AG04450 (cell line): Measurements from ENCODE around the gene DCAF5. TPM values are rescaled to one million over a fixed set of nuclear protein-coding genes. Genes with fewer than 3 reads are reported as not detected.

ENCODE experiments used
- CTCF ChIA-PET: fragments of 300-600, 350-600 bp; formaldehyde crosslinking; extraction: SDS; loops from one replicate; lab custom pipeline; 2022; ENCODE audit warnings: antibody characterized with exemption, inconsistent platforms; lab: Charles Lee
- POLR2A ChIA-PET: fragments of 350-600 bp; formaldehyde crosslinking; extraction: SDS; loops from one replicate; lab custom pipeline; 2021; ENCODE audit warnings: antibody characterized with exemption, inconsistent platforms; lab: Yijun Ruan, JAX
- DNase-seq: peaks from one replicate; pipeline ENCODE4 v3.0.0-alpha.2; 2011; ENCODE audit warnings: low read depth, low spot score
- H3K27ac ChIP-seq: one replicate; pipeline ENCODE4 v1.5.1; 2012; ENCODE audit warnings: low read depth, low read length, control low read depth
- H3K27me3 ChIP-seq: one replicate; pipeline ENCODE4 v1.6.0; 2012; ENCODE audit warnings: low read length; ENCODE audit not compliant: control insufficient read depth, insufficient read depth
- H3K4me3 ChIP-seq: 2 replicates; pipeline ENCODE4 v1.5.1; 2011; ENCODE audit warnings: mild to moderate bottlenecking, low read depth, low read length, control low read depth
- H3K9me3 ChIP-seq: 2 replicates; pipeline ENCODE4 v1.5.1; 2012; ENCODE audit warnings: low read length; ENCODE audit not compliant: control insufficient read depth, insufficient read depth
- polyA plus RNA-seq: library from polyadenylated mRNA; depleted of rRNA; stranded (reverse); fragments of >200 nt; gene quantifications from 2 replicates; pipeline ENCODE4 v1.2.3, GENCODE V29; 2011
- TF ChIP-seq, protein P1 (sequence below): IDR thresholded peaks from 2 replicates; pipeline ENCODE4 v1.5.1; 2011; ENCODE audit warnings: low read depth, low read length, control low read depth, inconsistent platforms

The DCAF5 gene
- polyA plus RNA-seq, 1 experiment = 32.4 TPM

DNA sequence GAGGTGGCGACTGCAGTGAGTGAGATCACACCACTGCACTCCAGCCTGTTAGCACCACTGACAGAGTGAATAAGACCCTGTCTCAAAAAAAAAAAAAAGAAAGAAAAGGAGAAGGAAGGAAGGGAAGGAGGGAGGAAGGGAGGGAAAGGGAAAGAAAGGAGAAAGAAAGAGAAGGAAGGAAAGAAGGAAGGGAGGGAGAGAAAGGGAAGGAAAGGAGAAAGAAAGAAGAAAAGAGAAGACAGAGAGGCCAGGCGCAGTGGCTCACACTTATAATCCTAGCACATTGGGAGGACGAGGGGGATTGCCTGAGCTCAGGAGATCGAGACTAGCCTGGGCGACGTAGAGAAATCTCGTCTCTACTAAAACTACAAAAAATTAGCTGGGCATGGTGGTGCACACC is 13.2 kb downstream of the DCAF5 start:
- CTCF ChIA-PET = interaction anchor here (0.9 to 1.6 kb wide), 2 partner anchors 11 kb away, joined by 3 to 8 read pairs; no protein-coding TSS in a partner anchor
- TF ChIP-seq, protein P1, sequence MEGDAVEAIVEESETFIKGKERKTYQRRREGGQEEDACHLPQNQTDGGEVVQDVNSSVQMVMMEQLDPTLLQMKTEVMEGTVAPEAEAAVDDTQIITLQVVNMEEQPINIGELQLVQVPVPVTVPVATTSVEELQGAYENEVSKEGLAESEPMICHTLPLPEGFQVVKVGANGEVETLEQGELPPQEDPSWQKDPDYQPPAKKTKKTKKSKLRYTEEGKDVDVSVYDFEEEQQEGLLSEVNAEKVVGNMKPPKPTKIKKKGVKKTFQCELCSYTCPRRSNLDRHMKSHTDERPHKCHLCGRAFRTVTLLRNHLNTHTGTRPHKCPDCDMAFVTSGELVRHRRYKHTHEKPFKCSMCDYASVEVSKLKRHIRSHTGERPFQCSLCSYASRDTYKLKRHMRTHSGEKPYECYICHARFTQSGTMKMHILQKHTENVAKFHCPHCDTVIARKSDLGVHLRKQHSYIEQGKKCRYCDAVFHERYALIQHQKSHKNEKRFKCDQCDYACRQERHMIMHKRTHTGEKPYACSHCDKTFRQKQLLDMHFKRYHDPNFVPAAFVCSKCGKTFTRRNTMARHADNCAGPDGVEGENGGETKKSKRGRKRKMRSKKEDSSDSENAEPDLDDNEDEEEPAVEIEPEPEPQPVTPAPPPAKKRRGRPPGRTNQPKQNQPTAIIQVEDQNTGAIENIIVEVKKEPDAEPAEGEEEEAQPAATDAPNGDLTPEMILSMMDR = no peak
- H3K27ac ChIP-seq = no peak overlapping the region
- POLR2A ChIA-PET = no interaction called here
- H3K9me3 ChIP-seq = no peaks in the 10 kb centered on the region
- no peaks in the 10 kb centered on the region for H3K27me3 ChIP-seq
- no peak for DNase-seq
- H3K4me3 ChIP-seq = no peak overlapping the region

DNA sequence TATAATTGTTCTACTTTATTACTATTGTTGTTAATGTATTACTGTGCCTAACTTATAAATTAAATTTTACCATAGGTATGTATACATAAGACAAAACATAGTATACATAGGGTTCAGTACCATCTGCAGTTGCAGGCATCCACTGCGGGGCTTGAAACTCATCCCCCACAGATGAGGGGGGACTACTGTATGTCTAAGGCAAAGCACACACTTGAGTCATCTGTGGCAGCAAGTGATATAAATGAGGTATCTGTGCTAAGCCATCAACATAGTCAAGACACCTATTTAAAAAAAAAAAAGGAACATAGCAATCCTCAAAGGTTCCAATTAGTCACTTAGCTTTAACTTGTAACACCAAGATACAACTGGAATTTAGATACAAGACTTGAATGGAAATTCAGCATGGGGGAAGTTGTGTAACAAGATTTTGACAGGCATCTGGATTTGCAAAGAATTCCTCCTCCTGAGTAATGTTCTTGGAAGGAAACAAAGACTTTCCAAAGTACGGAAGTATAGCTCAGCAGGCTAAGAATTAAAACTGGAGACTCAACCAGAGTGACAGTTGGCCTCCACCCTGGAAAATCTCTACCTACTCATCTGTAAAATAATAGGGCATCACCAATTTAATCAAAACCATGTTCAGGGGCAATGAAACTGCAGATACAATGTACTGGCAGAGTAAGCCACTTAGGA is 14.9 kb downstream of the DCAF5 start:
- no peak for DNase-seq
- Histone ChIP-seq H3K9me3 (no peaks in the 10 kb centered on the region), H3K4me3 (no peak overlapping the region), H3K27me3 (no peaks in the 10 kb centered on the region), H3K27ac (peak overlapping the region; percentile 35)
- TF ChIP-seq, protein P1 = no peak
- POLR2A ChIA-PET = no interaction called here
- CTCF ChIA-PET = interaction anchor here (1.8 kb wide), 1 partner anchor 9 kb away, joined by 8 read pairs; no protein-coding TSS in a partner anchor

DNA sequence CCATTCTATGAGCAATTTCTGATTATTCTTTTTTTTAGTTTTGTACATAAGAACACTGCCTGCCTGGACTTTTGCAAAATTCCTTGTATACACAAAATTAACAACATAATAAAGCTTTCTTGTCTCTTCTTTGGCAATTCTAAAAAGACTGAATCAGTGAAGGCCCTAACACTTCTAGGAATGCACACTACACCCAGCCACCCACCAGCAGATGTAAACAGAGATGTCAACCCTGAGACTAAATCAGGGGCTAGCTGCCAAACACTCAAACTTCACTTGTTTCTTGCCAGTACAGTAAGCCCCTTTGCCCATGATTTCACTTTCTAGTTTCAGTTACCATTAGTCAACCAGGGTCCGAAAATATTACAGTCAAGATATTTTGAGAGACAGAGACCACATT is 15.5 kb downstream of the DCAF5 start:
- CTCF ChIA-PET = interaction anchor here (1.8 kb wide), 1 partner anchor 9 kb away, joined by 8 read pairs; no protein-coding TSS in a partner anchor
- TF ChIP-seq, protein P1 = no peak
- no peak overlapping the region for H3K4me3 ChIP-seq
- POLR2A ChIA-PET = no interaction called here
- no peak for DNase-seq
- no peak overlapping the region for H3K27ac ChIP-seq
- no peaks in the 10 kb centered on the region for H3K9me3 ChIP-seq
- H3K27me3 ChIP-seq = no peaks in the 10 kb centered on the region

DNA sequence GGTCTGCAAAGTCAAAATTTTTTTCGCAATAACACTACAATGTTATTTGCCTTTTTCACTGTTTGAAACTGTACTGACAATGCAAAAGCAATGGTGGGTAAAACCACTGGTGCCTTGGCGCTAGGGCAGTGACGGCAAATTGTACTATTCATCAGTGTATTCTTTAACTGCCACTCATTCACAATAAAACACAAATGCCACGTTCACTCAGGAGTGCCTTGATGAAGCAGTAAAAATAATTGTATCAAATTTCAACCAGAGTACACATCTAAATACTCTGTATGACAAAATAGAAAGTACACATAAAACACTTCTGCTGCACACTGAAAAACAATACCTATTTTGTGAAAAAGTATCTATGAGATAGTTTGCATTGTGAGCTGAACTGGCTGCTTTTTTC is 17.8 kb downstream of the DCAF5 start:
- DNase-seq = no peak
- TF ChIP-seq, protein P1 = no peak
- POLR2A ChIA-PET = no interaction called here

More for the DNA sequence above, 17.8 kb downstream of the DCAF5 start:
- H3K27ac ChIP-seq = no peak overlapping the region
- H3K4me3 ChIP-seq = no peak overlapping the region
- no peaks in the 10 kb centered on the region for H3K9me3 ChIP-seq
- no peaks in the 10 kb centered on the region for H3K27me3 ChIP-seq
- CTCF ChIA-PET = no interaction called here
